HEK293 (cell line): Measurements from ENCODE around the gene CAPN1.

Experiments used
- CTCF ChIA-PET: fragments of 350-600 bp; formaldehyde crosslinking; extraction: SDS; loops from one replicate; lab custom pipeline; 2021; ENCODE audit warnings: antibody characterized with exemption; lab: Yijun Ruan, JAX
- POLR2A ChIA-PET: fragments of 300-600 bp; formaldehyde crosslinking; extraction: SDS; loops from one replicate; lab custom pipeline; 2020; ENCODE audit warnings: antibody characterized with exemption, inconsistent platforms; lab: Yijun Ruan, JAX
- H3K27ac ChIP-seq: fragments of 200-500 bp; sonication (Bioruptor generic); 2 replicates; pipeline ENCODE4 v1.5.1; 2014; ENCODE audit warnings: low read depth, low read length, control low read depth, inconsistent platforms; ENCODE audit errors: extremely low read depth
- H3K36me3 ChIP-seq, 2 experiments: fragments of 200-500 bp in 1 of 2; sonication (Bioruptor generic) in 1 of 2; 1 replicate in 1 of 2; 2 replicates in 1 of 2; pipeline ENCODE4 v1.5.1; 2014 to 2017; ENCODE audit warnings: inconsistent platforms in 2 of 2, low read length in 2 of 2; ENCODE audit not compliant: control insufficient read depth in 2 of 2, insufficient read depth in 1 of 2
- H3K4me1 ChIP-seq: fragments of 200-500 bp; sonication (Bioruptor generic); 2 replicates; pipeline ENCODE4 v1.5.1; 2014; ENCODE audit warnings: mild to moderate bottlenecking, low read length, inconsistent platforms; ENCODE audit not compliant: control insufficient read depth, insufficient read depth
- H3K4me3 ChIP-seq: 2 replicates; pipeline ENCODE4 v1.5.1; 2011; ENCODE audit warnings: low read depth, mild to moderate bottlenecking, control low read depth, low read length, moderate library complexity
- H3K9me3 ChIP-seq: fragments of 200-500 bp; sonication (Bioruptor generic); 2 replicates; pipeline ENCODE4 v1.5.1; 2014; ENCODE audit warnings: low read depth, low read length, inconsistent platforms; ENCODE audit not compliant: control insufficient read depth, insufficient read depth
- GLIS1 ChIP-seq: fragments of 450-650 bp; formaldehyde crosslinking; IDR thresholded peaks from 2 replicates; pipeline ENCODE4 v1.5.1; 2016; ENCODE audit warnings: missing biosample characterization, missing genetic modification characterization
- GLIS2 ChIP-seq: fragments of 450-650 bp; formaldehyde crosslinking; IDR thresholded peaks from 2 replicates; pipeline ENCODE4 v1.5.1; 2016; ENCODE audit warnings: missing biosample characterization, missing genetic modification characterization
- KLF17 ChIP-seq: fragments of 450-650 bp; formaldehyde crosslinking; IDR thresholded peaks from 2 replicates; pipeline ENCODE4 v1.5.1; 2016; ENCODE audit warnings: missing biosample characterization, missing genetic modification characterization
- SP2 ChIP-seq: fragments of 450-650 bp; formaldehyde crosslinking; IDR thresholded peaks from 2 replicates; pipeline ENCODE4 v1.5.1; 2016; ENCODE audit warnings: missing biosample characterization, missing genetic modification characterization
- ZBTB21 ChIP-seq: fragments of 450-650 bp; formaldehyde crosslinking; IDR thresholded peaks from 2 replicates; pipeline ENCODE4 v1.5.1; 2017; ENCODE audit warnings: missing biosample characterization, missing genetic modification characterization
- ZBTB48 ChIP-seq: fragments of 450-650 bp; formaldehyde crosslinking; IDR thresholded peaks from 2 replicates; pipeline ENCODE4 v1.5.1; 2016; ENCODE audit warnings: missing biosample characterization, missing genetic modification characterization
- ZNF174 ChIP-seq: fragments of 450-650 bp; formaldehyde crosslinking; IDR thresholded peaks from 2 replicates; pipeline ENCODE4 v1.5.0; 2017; ENCODE audit warnings: missing biosample characterization, mild to moderate bottlenecking, missing genetic modification characterization
- ZNF202 ChIP-seq: fragments of 450-650 bp; formaldehyde crosslinking; IDR thresholded peaks from 2 replicates; pipeline ENCODE4 v1.5.1; 2016; ENCODE audit warnings: missing biosample characterization, missing genetic modification characterization, borderline replicate concordance
- ZNF335 ChIP-seq: fragments of 450-650 bp; formaldehyde crosslinking; conservative IDR thresholded peaks from 2 replicates; pipeline ENCODE4 v1.5.1; 2016; ENCODE audit warnings: missing biosample characterization, missing genetic modification characterization
- ZNF37A ChIP-seq: fragments of 450-650 bp; IDR thresholded peaks from 2 replicates; pipeline ENCODE4 v1.5.1; 2018; ENCODE audit warnings: missing biosample characterization, missing genetic modification characterization
- ZNF473 ChIP-seq: fragments of 450-650 bp; formaldehyde crosslinking; IDR thresholded peaks from 2 replicates; pipeline ENCODE4 v1.5.1; 2017; ENCODE audit warnings: missing biosample characterization, missing genetic modification characterization
- ZNF548 ChIP-seq: fragments of 450-650 bp; formaldehyde crosslinking; IDR thresholded peaks from 2 replicates; pipeline ENCODE4 v1.5.1; 2016; ENCODE audit warnings: missing biosample characterization, missing genetic modification characterization
- ZNF626 ChIP-seq: fragments of 450-650 bp; sonication (Bioruptor Pico); formaldehyde crosslinking; IDR thresholded peaks from 2 replicates; pipeline ENCODE4 v1.5.1; 2018; ENCODE audit warnings: missing biosample characterization, missing genetic modification characterization, inconsistent platforms
- ZNF670 ChIP-seq: fragments of 450-650 bp; formaldehyde crosslinking; IDR thresholded peaks from 2 replicates; pipeline ENCODE4 v1.5.1; 2016; ENCODE audit warnings: missing biosample characterization, missing genetic modification characterization, low read depth
- ZSCAN5A ChIP-seq: fragments of 450-650 bp; formaldehyde crosslinking; IDR thresholded peaks from 2 replicates; pipeline ENCODE4 v1.5.1; 2016; ENCODE audit warnings: missing biosample characterization, missing genetic modification characterization
- TF ChIP-seq, protein P1 (sequence below): fragments of 450-650 bp; formaldehyde crosslinking; IDR thresholded peaks from 2 replicates; pipeline ENCODE4 v1.5.1; 2017; ENCODE audit warnings: missing biosample characterization, missing genetic modification characterization

CAPN1 gene

GRCh38 chr11:65181569-65182257 lies at the start of gene CAPN1 (continued):
- no peak for TF ChIP-seq ZSCAN5A (tag by site-specific recombination)
- no peak for TF ChIP-seq ZNF670 (tag by site-specific recombination)
- no peak for TF ChIP-seq ZNF626

- CTCF ChIA-PET = interaction anchor here (0.9 to 1.2 kb wide), 3 partner anchors 10 to 14 kb away, joined by 3 read pairs; partner anchors contain the start of genes FAU and MRPL49
- H3K4me1 ChIP-seq = no peaks in the 10 kb centered on the region; the same call in 1 of the 2 replicates
- no peaks in the 10 kb centered on the region for H3K9me3 ChIP-seq
- TF ChIP-seq ZBTB21 (tag by site-specific recombination) (no peak), ZNF174 (tag by site-specific recombination) (no peak), ZNF548 (no peak), GLIS2 (tag by site-specific recombination) (0 out of 2 replicates have a peak, but pooled peaks have one; percentile 10)
- TF ChIP-seq, all 188 proteins: peak for 1
- Histone ChIP-seq H3K27ac (no peak overlapping the region), H3K4me3 (no peak overlapping the region), H3K36me3 (peaks cover 0 to 56% of the 10 kb centered on the region in 2 experiments; a peak in 1 of 3 replicates)
- POLR2A ChIA-PET = interaction anchor here (0.6 to 2.5 kb wide), 3 partner anchors 10 to 118 kb away, joined by 3 to 24 read pairs (median 3); partner anchors contain the start of genes FAU and MRPL49
Measured at GRCh38 chr11:65132238-65132987, 49.3 kb upstream of the CAPN1 start.

GRCh38 chr11:65132988-65133700 lies 48.6 kb upstream of the CAPN1 start:
- no peaks in the 10 kb centered on the region; the same call in 1 of the 2 replicates for H3K4me1 ChIP-seq
- H3K27ac ChIP-seq = no peak overlapping the region
- CTCF ChIA-PET = interaction anchor here (0.6 to 2.3 kb wide), 4 partner anchors 15 to 119 kb away, joined by 3 to 6 read pairs (median 4); partner anchors contain the start of gene ARL2
- POLR2A ChIA-PET = interaction anchor here (1.1 to 4.5 kb wide), 3 partner anchors 11 to 289 kb away, joined by 3 to 57 read pairs (median 3); partner anchors contain the start of genes CDC42BPG, FAU and MRPL49
- peak overlapping the region; percentile 81 for H3K4me3 ChIP-seq
- H3K36me3 ChIP-seq = peaks cover 0 to 49% of the 10 kb centered on the region in 2 experiments; a peak in 1 of 3 replicates
- TF ChIP-seq ZNF202 (no peak), ZBTB48 (tag by site-specific recombination) (peak; percentile 38; the same call in 1 of the 2 replicates), SP2 (tag by site-specific recombination) (peak; percentile 49), GLIS1 (tag by site-specific recombination) (peak; percentile 50)
- H3K9me3 ChIP-seq = no peaks in the 10 kb centered on the region

DNA sequence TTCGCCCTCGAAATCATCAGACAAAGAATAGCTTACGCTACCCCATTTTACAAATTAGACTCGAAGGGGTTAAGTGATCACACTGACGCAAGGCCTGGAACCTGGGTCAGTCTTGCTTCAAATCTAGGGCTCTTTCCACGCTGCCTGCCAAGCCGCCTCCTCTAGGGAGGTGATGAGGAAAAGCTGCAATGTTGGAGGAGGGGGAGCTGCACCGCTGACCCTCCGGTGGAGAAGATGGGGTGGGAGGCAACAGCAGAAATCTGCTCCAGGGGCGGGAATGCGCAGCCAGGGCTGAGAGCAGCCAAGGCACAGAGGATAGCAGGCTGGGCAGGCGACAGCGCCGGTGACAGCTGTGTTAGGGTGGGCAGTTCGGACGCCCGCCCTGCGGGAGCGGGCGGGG lies 48.0 kb upstream of the CAPN1 start:
- CTCF ChIA-PET = interaction anchor here (0.6 to 2.3 kb wide), 4 partner anchors 15 to 119 kb away, joined by 3 to 6 read pairs (median 4); partner anchors contain the start of gene ARL2

More for the DNA sequence above, 48.0 kb upstream of the CAPN1 start:
- H3K9me3 ChIP-seq = no peaks in the 10 kb centered on the region
- POLR2A ChIA-PET = interaction anchor here (1.1 to 4.5 kb wide), 3 partner anchors 12 to 289 kb away, joined by 3 to 57 read pairs (median 3); partner anchors contain the start of genes CDC42BPG, FAU and MRPL49
- H3K27ac ChIP-seq = peak overlapping the region; percentile 83; the same call in 1 of the 2 replicates
- peak overlapping the region; percentile 81 for H3K4me3 ChIP-seq
- TF ChIP-seq KLF17 (tag by site-specific recombination) (no peak), ZNF473 (tag by site-specific recombination) (no peak), ZNF37A (tag by site-specific recombination) (no peak), ZNF335 (peak; percentile 79)
- TF ChIP-seq, protein P1, sequence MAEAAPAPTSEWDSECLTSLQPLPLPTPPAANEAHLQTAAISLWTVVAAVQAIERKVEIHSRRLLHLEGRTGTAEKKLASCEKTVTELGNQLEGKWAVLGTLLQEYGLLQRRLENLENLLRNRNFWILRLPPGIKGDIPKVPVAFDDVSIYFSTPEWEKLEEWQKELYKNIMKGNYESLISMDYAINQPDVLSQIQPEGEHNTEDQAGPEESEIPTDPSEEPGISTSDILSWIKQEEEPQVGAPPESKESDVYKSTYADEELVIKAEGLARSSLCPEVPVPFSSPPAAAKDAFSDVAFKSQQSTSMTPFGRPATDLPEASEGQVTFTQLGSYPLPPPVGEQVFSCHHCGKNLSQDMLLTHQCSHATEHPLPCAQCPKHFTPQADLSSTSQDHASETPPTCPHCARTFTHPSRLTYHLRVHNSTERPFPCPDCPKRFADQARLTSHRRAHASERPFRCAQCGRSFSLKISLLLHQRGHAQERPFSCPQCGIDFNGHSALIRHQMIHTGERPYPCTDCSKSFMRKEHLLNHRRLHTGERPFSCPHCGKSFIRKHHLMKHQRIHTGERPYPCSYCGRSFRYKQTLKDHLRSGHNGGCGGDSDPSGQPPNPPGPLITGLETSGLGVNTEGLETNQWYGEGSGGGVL (tag by site-specific recombination) = 0 out of 2 replicates have a peak, but pooled peaks have one; percentile 25
- TF ChIP-seq, all 188 proteins: peak for 2
- Histone ChIP-seq H3K4me1 (no peaks in the 10 kb centered on the region; the same call in 1 of the 2 replicates), H3K36me3 (peaks cover 0 to 43% of the 10 kb centered on the region in 2 experiments; a peak in 1 of 3 replicates)
